HepG2 (cell line): ENCODE results near the gene GNA12. TPM values are rescaled to one million over a fixed set of nuclear protein-coding genes. Genes with fewer than 3 reads are reported as not detected.

Experiments used
- ATAC-seq: fragments of 200-7000 bp; cut with Tn5 transposase; 3 replicates; pipeline ENCODE4 v1.9.1; 2020; ENCODE audit warnings: mild to moderate bottlenecking, moderate library complexity
- BruUV-seq: library from RNA; stranded (reverse); fragments of 400-500 nt; replicated peaks from 2 replicates; lab custom pipeline; 2021; lab: Mats Ljungman, UMichigan
- CTCF ChIA-PET: fragments of 300-600 bp; formaldehyde crosslinking; extraction: SDS; loops from one replicate; lab custom pipeline; 2021; ENCODE audit warnings: low total read pairs, inconsistent platforms, low intra/inter-chr PET ratio; lab: Yijun Ruan, JAX
- POLR2A ChIA-PET: fragments of 350-600 bp; sonication (Branson Sonifier 250); formaldehyde crosslinking; loops from one replicate; lab custom pipeline; 2020; ENCODE audit warnings: antibody characterized with exemption, inconsistent platforms; lab: Yijun Ruan, JAX
- DNase-seq: peaks from one replicate; pipeline ENCODE4 v3.0.0-alpha.2; 2015; ENCODE audit warnings: low spot score
- FAIRE-seq: peaks from 3 replicates; lab custom pipeline; 2011; peaks lifted over from hg19 to GRCh38; lab: Jason Lieb, UNC
- H2AFZ ChIP-seq: one replicate; pipeline ENCODE4 v1.6.1; 2011; ENCODE audit warnings: low read length, inconsistent platforms
- H3K27ac ChIP-seq: fragments of 300-600 bp; 3 replicates; pipeline ENCODE4 v1.8.0; 2011; ENCODE audit warnings: mixed run types, mild to moderate bottlenecking, mixed read lengths, low read length, inconsistent platforms; ENCODE audit not compliant: insufficient read depth; ENCODE audit errors: extremely low read length
- H3K27me3 ChIP-seq, 2 experiments: fragments of 200-600 bp in 1 of 2; 2 replicates in 1 of 2; 3 replicates in 1 of 2; pipeline versions ENCODE4 v1.6.0 to v1.8.0; 2011; ENCODE audit warnings: low read length in 2 of 2, mild to moderate bottlenecking in 2 of 2, moderate library complexity in 2 of 2, inconsistent platforms in 1 of 2; ENCODE audit not compliant: insufficient read depth in 2 of 2, control insufficient read depth in 1 of 2
- H3K36me3 ChIP-seq, 2 experiments: fragments of 200-600 bp in 1 of 2; replicated peaks in 1 of 2; 2 replicates in 1 of 2; 3 replicates in 1 of 2; pipeline versions ENCODE4 v1.5.1 to v1.8.0; 2011; ENCODE audit warnings: low read length in 2 of 2, inconsistent platforms in 1 of 2; ENCODE audit not compliant: insufficient read depth in 2 of 2, control insufficient read depth in 1 of 2
- H3K4me1 ChIP-seq: 2 replicates; pipeline ENCODE4 v1.5.1; 2012; ENCODE audit warnings: low read length, inconsistent platforms; ENCODE audit not compliant: insufficient read depth
- H3K4me2 ChIP-seq: 2 replicates; pipeline ENCODE4 v1.6.0; 2011; ENCODE audit warnings: low read depth, low read length, inconsistent platforms
- H3K4me3 ChIP-seq, 3 experiments: fragments of 200-600 bp in 1 of 3; sonication (generic), shearing (Covaris generic) in 1 of 3; replicated peaks in 1 of 3; 2 replicates each; pipeline ENCODE4 v1.5.1; 2011 to 2016; ENCODE audit warnings: low read length in 3 of 3, inconsistent platforms in 2 of 3, low read depth in 2 of 3, mild to moderate bottlenecking in 2 of 3, control low read depth in 1 of 3, mixed read lengths in 1 of 3; ENCODE audit not compliant: insufficient read depth in 1 of 3
- H3K79me2 ChIP-seq: one replicate; pipeline ENCODE4 v1.6.1; 2011; ENCODE audit warnings: low read length, inconsistent platforms; ENCODE audit not compliant: insufficient read depth
- H3K9ac ChIP-seq: 2 replicates; pipeline ENCODE4 v1.6.0; 2011; ENCODE audit warnings: mild to moderate bottlenecking, low read depth, low read length, inconsistent platforms; ENCODE audit not compliant: insufficient read depth
- H3K9me3 ChIP-seq: 2 replicates; pipeline ENCODE4 v1.5.1; 2012; ENCODE audit warnings: mild to moderate bottlenecking, low read length
- H4K20me1 ChIP-seq: 2 replicates; pipeline ENCODE4 v1.6.0; 2011; ENCODE audit warnings: inconsistent platforms, mild to moderate bottlenecking, low read length, moderate library complexity; ENCODE audit not compliant: insufficient read depth
- U2AF2 ChIP-seq: fragments of 200-400 bp; formaldehyde crosslinking; IDR thresholded peaks from 2 replicates; pipeline ENCODE4 v1.6.1; 2017; ENCODE audit warnings: low read depth, mild to moderate bottlenecking, low read length
- ZNF121 ChIP-seq: sonication (generic); formaldehyde crosslinking; IDR thresholded peaks from 2 replicates; pipeline ENCODE4 v1.5.0; 2020; ENCODE audit warnings: mild to moderate bottlenecking, missing genetic modification reagents
- ZNF709 ChIP-seq: sonication (generic); formaldehyde crosslinking; IDR thresholded peaks from 2 replicates; pipeline ENCODE4 v1.5.0; 2020; ENCODE audit warnings: mild to moderate bottlenecking, missing genetic modification reagents
- WGBS: methylation state at CpG from one replicate; pipeline ENCODE4 v1.1.6; 2017; ENCODE audit warnings: low lambda C conversion rate; 5-methylcytosine and 5-hydroxymethylcytosine counted together
- in situ Hi-C: cut with HindIII; loops from 2 replicates; pipeline ENCODE4 v1.10.0; 2017; ENCODE audit warnings: low pct_unique_long_range_greater_than_20kb; ENCODE audit not compliant: extremely low pct_ligation_motif_present
- intact Hi-C: fragments of 100-400 bp; cut with micrococcal nuclease; formaldehyde crosslinking; loops from one replicate; pipeline ENCODE4 v1.10.0; 2022; ENCODE audit not compliant: unreplicated experiment
- polyA plus RNA-seq, 8 experiments: library from polyadenylated mRNA; depleted of rRNA in 3 of 8; stranded (reverse) in 7 of 8; unstranded in 1 of 8; fragments of >200 nt; fragmentation: Illumina TruSeq in 4 of 8; extraction: Trizol in 4 of 8; gene quantifications; 2 replicates each; pipeline versions ENCODE4 v1.2.1 to v1.2.3, GENCODE V29; 2011 to 2016; ENCODE audit warnings: low read depth in 4 of 8, missing spikeins in 1 of 8, mixed read lengths in 1 of 8; ENCODE audit not compliant: insufficient read depth in 1 of 8
- total RNA-seq, 5 experiments: library from RNA; depleted of rRNA; stranded (reverse); fragments of >200 nt; fragmentation: Illumina TruSeq; extraction: Trizol; gene quantifications; 2 replicates each; pipeline ENCODE4 v1.2.3, GENCODE V29; 2016; ENCODE audit warnings: low read depth in 1 of 5
- TF ChIP-seq, protein P1 (sequence below): fragments of 450-650 bp; IDR thresholded peaks from 2 replicates; pipeline ENCODE4 v1.6.1; 2016

Gene GNA12
- total and polyA plus RNA-seq, 2 of the 13 experiments (the other 11 are each of a cell fraction or from before 2014, with no cell fraction given): 16.2 to 50.9 TPM

DNA sequence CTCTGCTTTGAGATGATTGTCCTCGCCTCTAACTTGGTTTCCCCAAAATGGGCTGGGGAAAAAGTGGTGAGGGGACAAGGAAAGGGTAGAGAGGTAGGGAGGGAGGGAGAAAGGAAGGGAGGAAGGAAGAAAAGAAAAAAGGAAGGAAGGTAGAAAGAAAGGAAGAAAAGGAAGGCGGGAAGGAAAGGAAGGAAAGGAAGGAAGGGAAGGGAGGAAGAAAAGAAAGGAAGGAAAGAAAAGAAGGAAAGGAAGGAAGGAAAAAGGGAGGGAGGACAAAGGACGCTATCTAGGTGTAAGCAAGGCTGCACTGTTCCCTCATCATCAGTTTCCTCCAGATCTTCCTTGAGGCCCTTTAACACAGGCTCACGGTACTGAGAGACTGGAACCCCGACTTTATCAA lies 2.2 kb downstream of the GNA12 start:
- POLR2A ChIA-PET: no interaction called here
- DNase-seq: no peak
- FAIRE-seq: no peak
- CTCF ChIA-PET: no interaction called here
- H3K4me2 ChIP-seq: peak overlapping the region; percentile 91
- in situ Hi-C loops: no loop called here
- H3K4me3 ChIP-seq: 0 out of 6 replicates have a peak overlapping the region, but pooled peaks of 1 of the 3 experiments have one; percentile 86
- no peak for TF ChIP-seq ZNF709 (CRISPR knock-in tag)
- 0 out of 2 replicates have a peak, but pooled peaks have one; percentile 28 for TF ChIP-seq U2AF2
- peaks cover 3 to 23% of the 10 kb centered on the region in 2 experiments; a peak in 4 of 5 replicates for H3K36me3 ChIP-seq
- no TSS peak for BruUV-seq
- H2AFZ ChIP-seq: no peak overlapping the region
- H3K27me3 ChIP-seq: no peaks in the 10 kb centered on the region
- WGBS: 92% methylated on average over 5 of the region's 5 CpGs
- H3K9ac ChIP-seq: peak overlapping the region; percentile 84; the same call in 1 of the 2 replicates
- no peak for ATAC-seq
- peaks cover 64% of the 10 kb centered on the region for H3K4me1 ChIP-seq
- no peak overlapping the region for H3K27ac ChIP-seq
- H3K79me2 ChIP-seq: peaks cover 67% of the 10 kb centered on the region
- intact Hi-C loops: no loop called here
- no peaks in the 10 kb centered on the region for H3K9me3 ChIP-seq
- 0 out of 2 replicates have a peak, but pooled peaks cover 2% of the 10 kb centered on the region for H4K20me1 ChIP-seq

- no peak overlapping the region for H3K4me3 ChIP-seq
- no peaks in the 10 kb centered on the region for H3K9me3 ChIP-seq
- ChIA-PET CTCF (no interaction called here), POLR2A (no interaction called here)
- no peak overlapping the region; the same call in 1 of the 2 replicates for H3K4me2 ChIP-seq
- H2AFZ ChIP-seq: no peak overlapping the region
- H3K36me3 ChIP-seq: peaks cover 7 to 32% of the 10 kb centered on the region in 2 experiments; a peak in 4 of 5 replicates
- H3K27me3 ChIP-seq: no peaks in the 10 kb centered on the region
- H4K20me1 ChIP-seq: 0 out of 2 replicates have a peak, but pooled peaks cover 2% of the 10 kb centered on the region
- no peak for DNase-seq
- no peak for FAIRE-seq
- BruUV-seq: no TSS peak
- 99% methylated on average over 4 of the region's 4 CpGs for WGBS
- intact Hi-C loops: no loop called here
- in situ Hi-C loops: no loop called here
- no peak overlapping the region for H3K27ac ChIP-seq
- H3K79me2 ChIP-seq: peaks cover 76% of the 10 kb centered on the region
- no peak for ATAC-seq
- peak; percentile 63 for TF ChIP-seq ZNF121 (CRISPR knock-in tag)
- TF ChIP-seq, protein P1, sequence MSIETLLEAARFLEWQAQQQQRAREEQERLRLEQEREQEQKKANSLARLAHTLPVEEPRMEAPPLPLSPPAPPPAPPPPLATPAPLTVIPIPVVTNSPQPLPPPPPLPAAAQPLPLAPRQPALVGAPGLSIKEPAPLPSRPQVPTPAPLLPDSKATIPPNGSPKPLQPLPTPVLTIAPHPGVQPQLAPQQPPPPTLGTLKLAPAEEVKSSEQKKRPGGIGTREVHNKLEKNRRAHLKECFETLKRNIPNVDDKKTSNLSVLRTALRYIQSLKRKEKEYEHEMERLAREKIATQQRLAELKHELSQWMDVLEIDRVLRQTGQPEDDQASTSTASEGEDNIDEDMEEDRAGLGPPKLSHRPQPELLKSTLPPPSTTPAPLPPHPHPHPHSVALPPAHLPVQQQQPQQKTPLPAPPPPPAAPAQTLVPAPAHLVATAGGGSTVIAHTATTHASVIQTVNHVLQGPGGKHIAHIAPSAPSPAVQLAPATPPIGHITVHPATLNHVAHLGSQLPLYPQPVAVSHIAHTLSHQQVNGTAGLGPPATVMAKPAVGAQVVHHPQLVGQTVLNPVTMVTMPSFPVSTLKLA: no peak
- H3K9ac ChIP-seq: no peak overlapping the region
- H3K4me1 ChIP-seq: peaks cover 56% of the 10 kb centered on the region
Measured at GRCh38 chr7:2840458-2840857, 3.6 kb downstream of the GNA12 start.
